ENCODE data around the gene SRSF8. TPM values are rescaled to one million over a fixed set of nuclear protein-coding genes. Genes with fewer than 3 reads are reported as not detected.

Gene SRSF8
- total RNA-seq, 1 experiment from 2014 or later = 31.0 TPM

- no peak overlapping the region for H3K27ac ChIP-seq (ENCODE audit: low read depth, low read length)
- POLR2A ChIA-PET = interaction anchor here (0.9 to 1.1 kb wide), 2 partner anchors 11 kb away, joined by 3 read pairs; partner anchors contain the start of gene SRSF8
- no peak overlapping the region for H3K4me3 ChIP-seq (replicated peaks in 1 of 2; ENCODE audit: low read depth in 1 of 2, low read length in 2 of 2)
- no peaks in the 10 kb centered on the region for H3K9me2 ChIP-seq (ENCODE audit: insufficient read depth)
- TF ChIP-seq ELF1 (IDR thresholded peaks at IDR 0.05; ENCODE audit: borderline replicate concordance, low read depth) = 0 out of 2 replicates have a peak, but pooled peaks have one; percentile 9
- TF ChIP-seq ZNF274 (IDR thresholded peaks at IDR 0.05; ENCODE audit: low read depth, low read length) = no peak
- H3K79me2 ChIP-seq (ENCODE audit: insufficient read depth, low read length) = no peaks in the 10 kb centered on the region
- H3K9ac ChIP-seq (ENCODE audit: low read length) = no peak overlapping the region
- H3K4me1 ChIP-seq (ENCODE audit: control insufficient read depth in 1 of 2, insufficient read depth in 2 of 2, low read length in 2 of 2) = no peaks in the 10 kb centered on the region
- no peak overlapping the region for H3K4me2 ChIP-seq (ENCODE audit: low read length)
- H3K36me3 ChIP-seq (ENCODE audit: control insufficient read depth in 1 of 2, insufficient read depth in 2 of 2, low read length in 2 of 2) = no peaks in the 10 kb centered on the region
- no peaks in the 10 kb centered on the region for H3K27me3 ChIP-seq (ENCODE audit: insufficient read depth, low read length)
- ATAC-seq = no peak
- CTCF ChIA-PET = no interaction called here
- no peaks in the 10 kb centered on the region for H4K20me1 ChIP-seq (ENCODE audit: insufficient read depth)
- no peak overlapping the region for H2AFZ ChIP-seq (ENCODE audit: low read depth, low read length, poor library complexity, severe bottlenecking)
- intact Hi-C loops (cut with micrococcal nuclease) = no loop called here
- DNase-seq (ENCODE audit: low read depth, low spot score) = no peak
- RAD21 ChIA-PET (ENCODE audit: low non-redundant PET in 1 of 2, low total read pairs in 2 of 2, uncharacterized antibody in 2 of 2, unreplicated experiment in 2 of 2) = no interaction called here
- H3K9me3 ChIP-seq (ENCODE audit: control insufficient read depth in 1 of 2, insufficient read depth in 1 of 2, low read depth in 1 of 2, low read length in 2 of 2) = no peaks in the 10 kb centered on the region
- no TSS peak for BruUV-seq (replicated peaks)
Measured at GRCh38 chr11:95055283-95055897, 11.3 kb upstream of the SRSF8 start.

- Histone ChIP-seq H3K4me2 (ENCODE audit: low read length) (no peak overlapping the region), H3K9me3 (ENCODE audit: control insufficient read depth in 1 of 2, insufficient read depth in 1 of 2, low read depth in 1 of 2, low read length in 2 of 2) (no peaks in the 10 kb centered on the region), H3K36me3 (ENCODE audit: control insufficient read depth in 1 of 2, insufficient read depth in 2 of 2, low read length in 2 of 2) (no peaks in the 10 kb centered on the region), H4K20me1 (ENCODE audit: insufficient read depth) (no peaks in the 10 kb centered on the region), H3K79me2 (ENCODE audit: insufficient read depth, low read length) (no peaks in the 10 kb centered on the region), H3K27ac (ENCODE audit: low read depth, low read length) (no peak overlapping the region), H3K4me1 (ENCODE audit: control insufficient read depth in 1 of 2, insufficient read depth in 2 of 2, low read length in 2 of 2) (no peaks in the 10 kb centered on the region), H3K9ac (ENCODE audit: low read length) (no peak overlapping the region), H3K4me3 (replicated peaks in 1 of 2; ENCODE audit: low read depth in 1 of 2, low read length in 2 of 2) (no peak overlapping the region), H2AFZ (ENCODE audit: low read depth, low read length, poor library complexity, severe bottlenecking) (no peak overlapping the region), H3K27me3 (ENCODE audit: insufficient read depth, low read length) (no peaks in the 10 kb centered on the region), H3K9me2 (ENCODE audit: insufficient read depth) (no peaks in the 10 kb centered on the region; the same call in 1 of the 2 replicates)
- DNase-seq (ENCODE audit: low read depth, low spot score) = no peak
- ATAC-seq = no peak
- ChIA-PET CTCF (no interaction called here), RAD21 (ENCODE audit: low non-redundant PET in 1 of 2, low total read pairs in 2 of 2, uncharacterized antibody in 2 of 2, unreplicated experiment in 2 of 2) (no interaction called here), POLR2A (interaction anchor here (2.2 kb wide), 1 partner anchor 9 kb away, joined by 6 read pairs; the partner anchor contains the start of gene SRSF8)
- intact Hi-C loops (cut with micrococcal nuclease) = no loop called here
- BruUV-seq (replicated peaks) = no TSS peak
- TF ChIP-seq CTCF (IDR thresholded peaks at IDR 0.05 in 2 of 3, conservative IDR thresholded peaks at IDR 0.05 in 1 of 3; ENCODE audit: borderline replicate concordance in 1 of 3, insufficient read depth in 1 of 3, low read depth in 2 of 3, low read length in 2 of 3) (no peak), POLR2A (IDR thresholded peaks at IDR 0.05; ENCODE audit: borderline replicate concordance, extremely low read depth, insufficient read depth, insufficient read length) (no peak), RAD21 (IDR thresholded peaks at IDR 0.05; ENCODE audit: low read depth) (no peak), EZH2 (IDR thresholded peaks at IDR 0.05) (no peak), TCF7L2 (IDR thresholded peaks at IDR 0.05; ENCODE audit: borderline replicate concordance, extremely low read depth, insufficient read depth, insufficient read length) (no peak), CBX3 (IDR thresholded peaks at IDR 0.05; ENCODE audit: low read depth) (no peak), SRF (IDR thresholded peaks at IDR 0.05; ENCODE audit: low read depth) (no peak), CEBPB (IDR thresholded peaks at IDR 0.05; ENCODE audit: low read depth) (no peak), FOSL1 (IDR thresholded peaks at IDR 0.05; ENCODE audit: low read depth) (no peak), SP1 (IDR thresholded peaks at IDR 0.05; ENCODE audit: low read depth) (no peak), JUND (IDR thresholded peaks at IDR 0.05) (no peak), ZNF274 (IDR thresholded peaks at IDR 0.05; ENCODE audit: low read depth, low read length) (no peak), MAX (IDR thresholded peaks at IDR 0.05) (no peak), ATF3 (IDR thresholded peaks at IDR 0.05) (no peak), YY1 (IDR thresholded peaks at IDR 0.05; ENCODE audit: extremely low read depth, insufficient replicate concordance, low read depth, low read length) (no peak), ZBTB33 (IDR thresholded peaks at IDR 0.05; ENCODE audit: extremely low read depth, insufficient replicate concordance, low read length) (no peak)
Measured at GRCh38 chr11:95057959-95058358, 8.8 kb upstream of the SRSF8 start.
